Amniotic epithelial cell (primary cell): ENCODE measurements around the gene CACNA1A.
"Not testable (repeated sequence)": the region's sequence is repeated elsewhere in the genome, so short reads cannot be mapped to it uniquely, and the experiment has no call there.

Source experiments
- DNase-seq: peaks from one replicate; pipeline ENCODE4 v3.0.0-alpha.2; 2010; ENCODE audit warnings: low read depth

Gene CACNA1A

DNA sequence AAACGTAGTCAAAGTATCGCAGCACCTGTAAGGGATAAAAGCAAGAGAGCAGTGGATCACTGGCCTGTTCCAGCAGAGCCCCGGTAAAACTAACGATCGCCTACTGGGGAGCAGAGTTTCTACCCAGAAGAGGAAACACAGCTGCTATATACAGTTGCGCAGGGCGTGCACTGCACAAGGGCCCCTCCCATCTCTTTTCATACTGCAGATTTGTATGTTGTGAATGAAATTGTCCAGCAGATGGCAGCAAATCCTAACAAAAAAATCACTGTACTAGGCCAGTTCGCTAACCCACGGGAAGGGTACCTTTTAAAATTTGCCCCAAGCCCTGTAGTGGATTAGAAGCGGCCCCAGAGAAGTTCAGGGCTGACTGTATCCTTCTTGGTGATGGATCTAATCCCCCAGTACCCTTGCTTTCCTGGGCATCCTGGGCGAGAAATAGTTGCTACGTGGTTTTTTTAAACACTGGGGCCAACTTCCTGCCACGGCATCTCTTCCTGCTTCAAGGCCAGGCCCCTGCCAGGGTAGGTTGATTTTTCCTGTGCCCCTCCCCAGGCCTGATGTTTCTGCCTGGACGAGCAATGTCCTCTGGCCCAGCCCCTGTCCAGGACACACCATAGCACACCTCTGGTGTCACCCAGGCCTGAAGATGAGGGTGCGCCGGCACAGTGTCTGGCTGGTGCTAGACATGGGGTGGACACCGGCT, 229.0 kb downstream of the CACNA1A start:
- DNase-seq, result peak; percentile 67

DNA sequence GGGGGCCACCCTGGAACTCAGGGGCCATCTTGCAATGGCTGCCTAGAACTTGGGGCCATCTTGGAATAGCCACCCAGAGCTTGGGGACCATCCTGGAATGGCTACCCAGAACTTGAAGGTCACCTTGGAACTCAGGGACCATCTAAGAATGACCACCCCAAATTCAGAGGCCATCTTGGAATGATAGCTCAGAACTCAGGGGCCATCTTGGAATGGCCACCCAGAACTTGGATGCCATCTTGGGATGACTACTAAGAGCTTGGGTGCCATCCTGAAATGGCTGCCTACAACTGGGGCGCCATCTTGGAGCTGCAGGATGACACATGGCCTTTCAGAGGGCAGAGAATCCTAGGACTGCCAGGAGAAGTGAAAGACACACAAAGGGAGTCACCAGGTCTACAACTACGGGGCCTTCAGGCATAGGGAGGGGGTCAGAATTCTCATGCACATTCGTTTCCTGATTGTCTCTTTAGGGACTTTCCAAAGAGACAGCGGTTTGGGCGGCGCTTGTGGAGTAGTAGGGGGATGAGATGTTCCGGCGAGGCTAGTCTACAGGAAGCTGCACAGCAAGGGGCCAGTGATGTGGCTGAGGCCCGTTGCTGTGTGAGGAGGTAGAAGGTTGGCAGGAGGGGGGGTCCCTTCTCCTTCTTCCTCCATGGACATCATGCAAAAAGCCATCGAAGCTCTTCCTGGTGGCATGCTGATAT, 231.1 kb downstream of the CACNA1A start:
- no peak for DNase-seq

DNA sequence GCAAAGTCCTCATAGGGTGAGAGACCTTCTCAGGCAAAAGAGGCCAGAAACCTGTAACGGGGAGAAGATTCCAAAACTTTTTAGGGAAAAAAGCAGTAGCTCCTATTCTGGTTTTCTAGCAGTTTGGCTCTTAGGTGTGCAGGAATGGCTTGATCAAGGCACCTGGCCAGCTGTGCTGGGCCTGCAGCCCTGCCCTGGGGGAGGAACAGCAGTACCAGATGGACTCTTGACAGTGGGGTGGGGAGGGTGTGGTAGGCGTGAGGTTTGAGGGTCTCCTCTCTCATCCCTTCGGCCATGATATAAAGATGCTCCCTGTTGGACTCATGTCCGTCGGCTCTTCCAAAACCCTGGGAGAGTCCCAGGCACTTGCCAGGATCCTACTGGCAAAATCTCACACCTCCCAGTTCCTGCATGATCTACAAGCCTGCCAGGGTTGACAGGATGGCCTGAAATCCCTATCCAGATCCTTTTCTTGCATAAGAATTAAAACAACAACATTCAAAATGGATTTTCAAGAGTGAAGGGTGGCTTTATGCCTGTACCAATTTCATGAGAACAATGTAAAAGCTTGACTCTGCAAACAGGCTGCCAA, 235.7 kb downstream of the CACNA1A start:
- DNase-seq, result no peak

DNA sequence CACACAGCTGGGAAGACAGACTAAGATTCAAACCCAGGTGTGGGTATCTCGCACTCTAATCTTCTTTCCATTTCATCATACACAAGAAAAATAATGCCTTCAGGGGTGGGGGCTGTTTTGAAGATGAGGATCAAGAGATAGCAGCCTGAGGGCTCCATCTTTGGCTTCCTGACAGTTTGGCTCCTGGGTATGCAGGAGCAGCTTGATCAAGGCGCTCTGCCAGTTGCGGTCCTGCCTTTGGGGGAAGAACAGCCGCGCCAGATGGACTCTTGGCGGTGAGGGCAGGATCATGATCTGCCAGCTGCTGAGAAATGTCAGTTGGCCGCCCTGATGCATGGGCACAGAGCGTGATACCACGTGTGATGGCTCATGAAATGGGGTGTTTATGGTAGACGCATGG, 236.9 kb downstream of the CACNA1A start:
- no peak for DNase-seq

DNA sequence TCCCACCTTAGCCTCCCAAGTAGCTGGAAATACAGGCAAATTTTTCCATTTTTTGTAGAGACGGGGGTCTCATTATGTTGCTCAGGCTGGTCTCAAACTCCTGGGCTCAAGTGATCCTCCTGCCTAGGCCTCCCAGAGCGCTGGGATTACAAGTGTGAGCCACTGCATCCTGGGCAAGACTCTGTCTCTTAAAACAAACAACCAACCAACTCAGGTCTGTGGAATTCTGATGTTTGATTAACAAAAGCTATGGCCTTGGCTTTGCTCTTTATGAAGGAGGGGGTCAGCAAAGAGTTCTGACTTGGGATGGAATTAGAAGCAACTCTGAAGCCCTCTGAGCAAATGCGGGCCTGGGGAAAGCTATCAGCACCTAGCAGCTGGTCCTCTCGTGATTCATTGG, 238.4 kb downstream of the CACNA1A start:
- no peak for DNase-seq

DNA sequence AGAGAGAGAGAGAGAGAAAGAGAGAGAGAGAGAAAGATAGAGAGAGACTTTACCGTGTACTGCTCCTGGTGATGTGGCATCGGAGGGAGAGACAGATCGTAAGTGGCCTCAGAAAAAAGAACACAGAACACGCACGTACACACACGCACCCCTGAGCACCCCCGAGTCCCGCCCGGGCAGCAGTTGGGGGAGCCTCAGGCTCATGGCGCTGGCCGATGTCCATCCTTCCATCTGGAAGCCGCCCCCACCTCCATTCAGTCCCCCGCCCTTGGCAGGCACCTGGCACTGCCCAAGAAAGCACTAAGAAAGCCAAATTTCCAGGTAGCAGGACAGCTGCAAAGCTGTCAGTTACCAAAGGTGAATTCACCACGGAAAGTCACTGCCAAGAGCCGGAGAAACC, 239.1 kb downstream of the CACNA1A start:
- DNase-seq, result no peak

DNA sequence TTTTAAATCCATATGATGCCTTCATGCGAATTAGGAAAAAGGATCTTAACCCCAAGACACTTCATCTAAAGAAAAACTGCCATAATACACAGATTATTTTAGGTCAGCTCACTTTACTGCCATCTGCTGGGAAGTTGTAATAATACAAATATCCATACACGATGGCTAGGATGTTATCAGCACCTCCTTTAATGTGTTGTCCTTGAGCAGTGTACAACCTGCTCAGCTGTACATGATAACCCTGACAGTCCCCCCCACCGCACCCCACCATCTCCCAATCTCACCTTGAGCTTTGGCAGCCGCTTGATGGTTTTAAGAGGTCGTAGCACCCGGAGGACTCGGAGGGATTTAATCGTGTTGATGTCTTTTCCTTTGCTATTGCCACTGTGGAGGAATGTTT, 243.8 kb downstream of the CACNA1A start:
- DNase-seq, result peak; percentile 51

DNA sequence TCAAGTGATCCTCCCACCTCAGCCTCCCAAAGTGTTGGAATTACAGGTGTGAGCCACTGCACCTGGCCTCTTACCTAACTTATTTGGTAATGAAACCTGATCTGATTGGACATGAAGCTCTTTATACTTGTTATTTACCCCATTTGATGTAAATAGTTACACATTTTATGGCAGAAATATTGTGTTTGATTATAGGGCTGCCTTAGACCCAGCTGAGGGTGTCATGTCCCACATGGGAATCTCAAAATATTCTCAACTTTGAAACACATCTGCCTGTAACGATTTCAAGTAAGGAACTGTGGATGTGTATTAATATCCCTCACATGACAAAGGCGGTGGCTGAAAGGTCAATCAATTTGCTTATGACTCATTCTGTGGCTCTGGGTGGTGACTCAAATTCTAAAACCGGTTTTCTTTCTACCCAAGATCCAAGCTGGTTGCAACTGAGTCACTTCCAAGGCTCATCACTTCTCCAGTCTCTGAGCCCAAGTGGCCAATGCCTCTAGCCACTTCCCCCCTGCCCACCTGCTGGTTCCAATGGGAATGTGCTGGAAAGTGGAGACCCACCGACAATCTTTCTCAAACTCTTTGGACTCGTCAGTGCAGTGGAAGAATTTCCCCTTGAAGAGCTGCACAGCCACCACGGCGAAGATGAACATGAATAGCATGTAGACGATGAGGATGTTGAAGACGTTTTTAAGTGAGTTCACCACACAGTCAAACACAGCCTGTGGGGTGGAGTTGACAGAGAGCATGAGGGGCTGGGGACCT, 245.2 kb downstream of the CACNA1A start:
- DNase-seq, result peak; percentile 62

DNA sequence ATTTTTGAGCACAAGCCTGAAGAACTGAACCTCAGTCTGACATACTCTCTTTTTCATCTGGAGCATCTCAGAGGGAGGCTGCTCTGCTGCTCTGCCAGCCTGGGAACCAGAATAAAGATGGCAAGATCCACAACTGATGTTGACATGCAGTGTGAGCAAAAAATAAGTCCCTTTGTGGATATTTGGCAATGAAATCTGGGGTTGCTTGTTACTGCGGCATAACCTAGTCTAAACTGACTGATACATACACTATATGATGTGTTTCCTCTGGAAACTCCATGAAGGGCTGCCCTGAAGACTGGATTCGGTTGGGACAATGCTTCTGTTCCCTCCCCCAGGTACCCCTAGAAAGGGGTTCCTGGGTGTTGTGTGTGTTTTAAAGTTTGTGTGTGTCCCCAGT, 249.4 kb downstream of the CACNA1A start:
- DNase-seq, result no peak

DNA sequence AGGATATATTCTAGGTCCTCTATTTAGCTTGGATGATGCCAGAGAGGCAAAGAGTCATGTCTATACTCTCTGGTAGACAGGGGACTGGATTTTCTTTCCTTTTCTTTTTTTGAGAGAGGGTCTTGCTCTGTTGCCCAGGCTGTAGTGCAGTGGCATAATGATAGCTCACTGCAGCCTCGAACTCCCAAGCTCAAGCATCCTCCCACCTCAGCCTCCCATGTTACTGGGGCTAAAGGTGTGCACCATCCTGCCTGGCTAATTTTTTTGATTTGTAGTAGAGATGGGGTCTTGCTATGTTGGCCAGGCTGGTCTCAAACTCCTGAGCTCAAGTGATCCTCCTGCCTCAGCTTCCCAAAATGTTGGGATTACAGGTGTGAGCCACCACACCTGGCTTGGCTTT, 249.9 kb downstream of the CACNA1A start:
- DNase-seq, result not testable (repeated sequence)

DNA sequence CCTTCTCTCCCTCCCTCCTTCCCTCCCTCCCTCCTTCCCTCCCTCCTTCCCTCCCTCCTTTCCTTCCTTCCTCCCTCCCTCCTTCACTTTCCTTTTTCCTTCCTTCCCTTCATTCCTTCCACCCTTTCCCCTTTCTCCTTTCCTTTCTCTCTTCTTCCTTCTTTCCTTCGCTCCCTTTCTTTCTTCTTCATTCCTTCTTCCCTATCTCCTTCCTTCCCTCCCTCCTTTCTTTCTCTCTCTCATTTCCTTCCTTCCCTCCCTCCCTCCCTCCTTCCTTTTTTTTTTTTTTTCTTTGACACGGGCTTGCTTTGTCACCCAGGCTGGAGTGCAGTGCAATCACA, 250.6 kb downstream of the CACNA1A start:
- DNase-seq, result no peak

DNA sequence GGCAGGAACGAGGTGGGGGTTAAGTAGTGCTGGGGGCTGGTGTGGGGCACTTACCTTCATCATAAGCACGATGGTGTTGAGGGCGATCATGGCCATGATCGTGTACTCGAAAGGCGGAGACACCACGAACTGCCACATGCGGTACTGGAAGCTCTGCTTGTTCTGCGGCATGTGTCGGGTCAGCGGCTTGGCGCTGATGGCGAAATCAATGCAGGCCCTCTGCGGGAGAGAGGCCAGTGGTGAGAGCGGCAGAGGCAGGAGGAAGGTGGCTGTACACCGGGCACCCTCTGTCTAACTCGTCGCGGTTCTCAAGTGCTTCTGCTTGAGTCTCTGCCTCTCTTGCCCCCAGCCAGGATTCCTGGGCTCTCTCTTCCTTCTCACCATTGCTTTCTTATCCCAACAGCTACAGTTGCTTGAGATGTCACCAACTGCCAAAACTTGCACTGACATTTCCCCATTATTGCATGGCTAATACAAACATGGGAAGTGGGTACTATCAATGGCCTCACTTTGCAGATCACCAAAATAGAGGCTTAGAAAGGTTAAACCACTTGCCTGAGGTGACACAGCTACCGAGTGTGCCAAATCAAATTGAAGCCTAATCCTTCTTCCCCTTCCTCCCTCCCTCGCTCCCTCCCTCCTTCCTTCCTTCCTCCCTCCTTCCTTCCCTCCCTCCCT, 251.1 kb downstream of the CACNA1A start:
- no peak for DNase-seq

DNA sequence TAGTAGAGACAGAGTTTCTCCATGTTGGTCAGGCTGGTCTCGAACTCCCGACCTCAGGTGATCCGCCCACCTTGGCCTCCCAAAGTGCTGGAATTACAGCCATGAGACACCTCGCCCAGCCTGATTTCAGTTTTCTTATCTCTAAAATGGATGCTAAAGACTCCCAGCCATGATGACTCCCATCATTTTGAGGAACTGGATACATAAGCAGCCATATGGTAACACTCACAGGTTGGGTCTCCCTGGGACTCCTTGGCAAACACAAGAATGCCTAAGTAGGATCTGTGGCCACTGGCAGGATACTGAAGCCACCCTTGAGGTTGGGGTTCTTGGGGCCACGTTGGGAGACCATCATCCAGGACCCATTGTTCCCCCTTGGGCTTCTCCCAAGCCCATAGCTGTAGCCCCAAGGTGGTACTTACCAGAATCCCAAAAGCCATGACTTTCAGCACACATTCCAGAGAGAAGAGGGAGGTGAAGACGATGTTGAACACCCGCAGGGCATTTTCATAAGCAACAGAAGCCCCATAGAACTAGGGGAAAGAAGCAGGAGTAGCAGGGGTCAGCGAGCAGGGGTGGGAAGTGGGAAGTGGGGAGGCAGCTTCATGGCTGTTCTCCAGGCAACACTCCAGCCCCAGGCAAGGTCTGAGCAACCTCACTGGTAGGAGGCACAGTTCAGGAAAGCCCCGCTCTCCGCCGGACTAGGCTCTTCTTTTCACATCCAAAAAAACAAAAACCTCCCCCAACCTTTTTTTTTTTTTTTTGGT, 253.5 kb downstream of the CACNA1A start:
- DNase-seq, result no peak

DNA sequence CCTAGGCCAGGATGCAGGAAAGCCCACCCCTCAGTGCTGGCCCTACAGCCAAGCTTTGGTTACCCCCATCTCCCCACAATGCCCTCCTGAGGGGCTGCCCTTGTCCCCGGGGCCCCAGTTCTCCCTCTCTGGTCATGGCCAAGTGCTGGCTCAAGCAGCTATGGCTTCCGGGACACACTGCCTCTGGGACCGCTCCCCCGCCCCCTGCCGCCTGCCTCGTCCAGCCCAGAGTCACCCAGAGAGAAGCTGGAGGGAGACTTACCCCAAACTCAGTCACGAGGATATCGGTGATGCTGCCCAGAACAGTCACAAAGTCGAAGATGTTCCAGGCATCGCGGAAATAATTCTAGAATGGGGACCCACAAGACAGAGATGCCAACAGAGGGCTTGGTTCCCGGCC, 261.4 kb downstream of the CACNA1A start:
- DNase-seq, result no peak

DNA sequence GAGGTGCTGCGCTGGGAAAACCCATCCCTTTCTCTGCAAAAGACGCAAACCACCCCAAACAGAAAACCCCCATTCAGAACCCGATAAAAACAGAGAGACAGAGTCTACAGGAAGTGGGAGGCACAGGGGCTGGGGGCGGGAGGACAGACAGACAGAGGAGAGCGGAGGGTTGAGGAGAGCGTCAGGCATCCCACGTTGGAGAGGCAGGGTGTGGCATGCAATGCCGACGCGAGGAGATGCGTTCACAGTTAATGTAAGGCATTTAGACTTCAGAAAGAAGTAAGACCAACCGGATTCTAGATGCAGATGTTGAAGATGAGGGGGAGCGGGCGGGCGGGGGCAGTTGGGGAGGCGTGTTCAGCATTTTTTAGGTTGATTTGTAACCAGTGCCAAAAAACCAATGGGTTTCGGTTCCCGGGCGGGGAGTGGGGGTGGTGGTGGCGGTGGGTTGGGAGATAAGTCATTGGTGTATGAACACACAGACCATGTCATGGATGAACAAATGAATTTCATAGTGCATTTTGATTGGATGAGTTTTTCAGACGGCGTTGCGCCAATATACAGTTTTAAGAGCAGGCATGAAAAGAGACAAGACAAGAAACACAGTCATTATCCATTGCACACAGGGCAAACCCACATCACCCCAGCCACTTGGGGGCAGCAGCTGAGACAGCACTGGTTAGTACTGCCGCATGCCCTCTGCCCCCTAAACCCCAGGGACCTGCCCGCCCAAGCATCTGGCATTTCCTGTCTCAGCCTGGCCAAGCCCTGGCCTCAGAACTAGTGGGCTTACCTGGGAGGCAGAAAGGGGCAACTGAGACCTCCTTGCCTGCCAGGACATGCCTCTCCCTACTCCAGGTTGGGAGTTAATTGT, 264.8 kb downstream of the CACNA1A start:
- DNase-seq, result no peak

DNA sequence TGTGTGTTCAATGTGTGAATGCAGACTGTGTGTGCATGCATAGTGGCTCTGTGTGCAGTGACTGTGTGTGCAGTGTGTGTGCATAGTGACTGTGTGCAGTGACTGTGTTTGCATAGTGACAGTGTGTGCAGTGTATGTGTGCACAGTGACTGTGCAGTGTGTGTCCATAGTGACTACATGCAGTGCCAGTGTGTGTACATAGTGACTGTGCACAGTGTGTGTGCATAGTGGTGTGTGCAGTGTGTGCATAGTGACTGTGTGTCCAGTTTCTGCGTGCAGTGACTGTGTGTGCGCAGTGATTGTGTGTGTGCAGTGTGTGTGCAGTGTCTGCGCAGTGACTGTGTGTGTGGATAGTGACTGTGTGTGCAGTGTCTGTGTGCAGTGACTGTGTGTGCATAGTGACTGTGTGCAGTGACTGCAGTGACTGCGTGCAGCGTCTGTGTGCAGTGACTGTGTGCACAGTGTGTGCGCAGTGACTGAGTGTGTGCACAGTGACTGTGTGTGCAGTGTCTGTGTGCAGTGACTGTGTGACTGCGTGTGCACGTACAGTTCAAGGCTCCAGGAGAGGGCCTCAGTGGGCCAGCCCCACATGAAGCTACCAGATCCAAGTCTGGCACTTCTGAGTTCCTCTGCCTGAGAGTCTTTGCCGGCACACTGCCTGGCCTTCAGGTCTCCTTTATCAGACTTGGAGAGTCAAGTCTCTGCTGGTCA, 265.8 kb downstream of the CACNA1A start:
- no peak for DNase-seq

DNA sequence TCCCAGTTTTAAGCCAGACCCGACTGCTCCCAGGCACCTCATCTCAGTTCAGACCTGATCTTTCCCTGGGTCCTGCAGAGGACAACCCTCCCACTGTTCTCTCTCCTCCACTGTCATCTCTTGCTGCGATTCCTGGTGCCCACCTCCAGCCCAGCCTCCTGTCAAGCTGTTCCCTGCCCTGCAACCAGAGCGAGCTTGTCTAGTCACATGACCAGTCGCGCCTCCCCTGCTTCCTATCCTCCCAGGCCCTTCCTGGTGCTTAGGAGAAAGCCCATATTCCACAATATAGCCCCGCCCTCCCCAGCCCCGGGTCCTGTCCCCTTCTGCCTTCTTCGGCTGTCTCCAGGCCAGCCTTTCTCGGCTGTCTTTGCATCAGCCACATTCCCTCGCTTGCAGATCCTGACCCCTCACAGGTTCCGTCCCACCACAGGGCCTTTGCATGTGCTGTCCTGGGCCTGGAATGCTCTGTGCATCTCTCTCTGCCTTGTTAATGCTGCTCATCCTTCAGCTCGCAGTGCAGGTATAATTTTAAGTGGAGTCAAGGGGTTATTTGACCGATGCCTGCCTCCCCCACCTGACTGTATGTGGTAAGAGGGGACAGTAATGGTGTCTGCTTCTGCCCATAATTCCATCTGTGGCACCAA, 267.3 kb downstream of the CACNA1A start:
- DNase-seq, result no peak

DNA sequence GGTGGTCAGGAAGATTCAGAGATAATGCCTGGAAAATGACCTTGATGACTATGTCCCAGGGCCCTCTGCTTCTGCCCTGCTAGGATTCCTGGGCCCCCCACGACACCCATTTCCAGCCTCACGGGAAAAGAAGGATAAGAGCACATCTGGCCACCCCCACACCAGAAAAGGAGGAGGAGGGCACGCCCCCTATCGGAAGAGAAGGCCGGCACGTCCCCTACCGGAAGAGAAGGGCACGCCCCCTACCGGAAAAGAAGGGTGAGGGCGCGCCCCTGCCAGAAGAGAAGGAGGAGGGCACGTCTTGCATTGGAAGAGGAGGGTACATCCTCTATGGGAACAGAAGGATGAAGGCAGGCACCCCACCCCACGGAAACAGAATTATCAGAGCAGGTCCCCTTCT, 271.8 kb downstream of the CACNA1A start:
- peak; percentile 3 for DNase-seq

DNA sequence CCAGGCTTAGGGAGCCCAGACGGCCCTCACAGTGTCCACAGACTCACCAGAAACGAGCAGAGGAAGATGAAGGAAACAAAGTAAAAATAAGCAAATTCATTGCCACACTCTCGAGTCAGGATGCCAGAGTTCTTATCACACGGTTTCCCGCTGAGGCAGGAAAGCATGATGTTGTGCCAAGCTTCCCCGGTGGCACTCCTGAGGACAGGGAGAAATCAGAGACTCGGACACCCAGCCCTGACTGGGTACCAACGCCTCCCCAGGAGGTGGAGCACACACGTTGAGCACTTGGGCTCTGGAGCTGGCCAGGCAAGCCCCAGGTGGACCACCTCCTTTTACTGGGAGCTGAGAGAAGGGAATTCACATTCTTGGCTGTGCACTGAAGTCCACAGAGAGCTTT, 274.6 kb downstream of the CACNA1A start:
- DNase-seq, result no peak
